ENCODE results near the gene FAM236C.
"Not testable (repeated sequence)": the region's sequence is repeated elsewhere in the genome, so short reads cannot be mapped to it uniquely, and the experiment has no call there.

The FAM236C gene

DNA sequence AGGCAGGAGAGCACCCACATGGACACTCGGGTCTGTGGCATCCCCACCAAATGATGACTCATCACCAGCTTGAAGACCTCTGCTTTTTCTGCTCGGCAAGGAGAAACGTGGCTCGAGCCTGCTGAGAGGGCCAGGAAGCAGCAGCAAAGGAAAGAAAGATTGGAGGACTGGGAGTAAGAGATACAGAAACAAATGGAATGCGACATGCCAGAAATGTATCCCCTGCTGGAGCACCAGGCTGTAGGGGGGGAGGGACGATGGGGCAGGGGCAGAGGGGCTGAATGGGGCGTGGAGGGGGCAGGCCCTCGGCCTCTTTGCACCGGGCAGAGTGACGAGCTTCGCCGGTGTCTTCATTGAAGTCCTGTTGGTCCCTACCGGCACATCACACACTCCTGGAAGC is at the start of gene FAM236C:
Gene FAM236C, plus strand, starts transcription at position 301 of the 400 bp plus-strand sequence. CDS start 100 bp downstream, outside the sequence.
- CTCF ChIA-PET; DNase-seq (ENCODE audit: extremely low spot score); POLR2A ChIA-PET: not testable (repeated sequence)

DNA sequence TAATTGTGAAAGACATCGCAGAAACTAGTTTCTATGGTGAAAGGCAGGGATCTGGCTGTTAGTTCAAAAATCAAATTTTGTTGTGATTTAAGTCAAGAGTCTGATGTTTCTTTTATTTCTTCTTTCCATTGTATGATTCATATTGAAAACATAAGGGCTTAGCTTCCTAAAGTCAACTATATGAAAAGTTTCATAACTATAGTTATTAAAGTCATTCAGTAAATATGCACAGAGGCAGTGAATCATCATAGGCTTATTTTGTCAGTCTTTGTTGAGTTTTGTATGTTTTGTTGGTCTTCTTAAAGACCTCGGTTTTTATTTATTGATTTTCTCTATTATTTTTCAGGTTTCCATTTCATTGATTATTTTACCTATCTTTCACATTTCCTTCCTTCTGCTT is 29.5 kb upstream of the FAM236C start:
- CTCF ChIA-PET; DNase-seq (ENCODE audit: extremely low spot score); POLR2A ChIA-PET: not testable (repeated sequence)

DNA sequence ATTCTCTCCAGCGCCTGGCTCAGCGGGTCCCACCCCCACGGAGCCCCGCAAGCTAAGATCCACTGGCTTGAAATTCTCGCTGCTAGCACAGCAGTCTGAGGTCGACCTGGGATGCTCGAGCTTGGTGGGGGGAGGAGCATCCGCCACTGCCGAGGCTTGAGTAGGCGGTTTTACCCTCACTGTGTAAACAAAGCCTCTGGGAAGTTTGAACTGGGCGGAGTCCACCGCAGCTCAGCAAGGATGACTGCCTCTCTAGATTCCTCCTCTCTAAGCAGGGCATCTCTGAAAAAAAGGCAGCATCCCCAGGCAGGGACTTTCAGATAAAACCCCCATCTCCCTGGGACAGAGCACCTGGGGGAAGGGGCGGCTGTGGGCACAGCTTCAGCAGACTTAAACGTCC is 22.7 kb upstream of the FAM236C start:
- DNase-seq (ENCODE audit: extremely low spot score); POLR2A ChIA-PET; CTCF ChIA-PET: not testable (repeated sequence)

DNA sequence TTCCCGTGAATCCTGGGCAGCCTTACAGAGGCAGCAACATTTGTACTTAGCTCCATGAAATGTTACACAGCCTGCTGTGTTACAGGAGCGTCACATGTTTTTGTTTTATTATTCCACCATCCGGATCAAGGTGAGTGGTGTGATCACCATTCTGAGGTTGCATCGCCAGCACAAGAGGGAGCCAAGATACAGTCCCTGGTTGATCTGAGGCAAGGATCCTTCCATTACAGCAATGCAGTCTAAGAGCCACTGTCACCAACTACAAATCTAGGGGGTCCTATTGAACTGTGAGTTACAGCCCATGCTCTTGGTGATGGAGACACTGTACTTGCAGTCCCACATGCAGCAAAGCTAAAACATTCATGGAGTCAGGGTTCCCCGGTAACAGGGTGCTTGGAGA is 3.7 kb downstream of the FAM236C start:
- CTCF ChIA-PET; POLR2A ChIA-PET; DNase-seq (ENCODE audit: extremely low spot score): not testable (repeated sequence)

DNA sequence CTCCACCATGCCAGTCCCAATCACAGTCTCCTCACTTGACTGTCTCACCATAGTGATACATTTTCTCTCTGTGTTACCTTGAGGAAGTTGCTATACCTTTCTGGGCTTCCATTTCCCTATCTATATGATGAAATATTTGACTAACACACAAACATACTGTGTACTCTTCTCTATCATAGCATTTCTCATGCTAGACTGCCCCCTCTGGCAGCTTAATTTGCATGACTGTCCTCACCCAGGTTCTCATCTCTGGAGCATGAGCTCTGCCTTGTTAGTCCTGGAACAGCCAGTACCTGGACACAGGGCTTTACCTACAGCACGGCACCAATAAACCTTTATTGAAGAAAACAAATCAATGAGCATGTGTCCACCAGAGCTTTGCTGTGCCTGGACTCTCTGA is 19.9 kb downstream of the FAM236C start:
- CTCF ChIA-PET; DNase-seq (ENCODE audit: extremely low spot score); POLR2A ChIA-PET: not testable (repeated sequence)

DNA sequence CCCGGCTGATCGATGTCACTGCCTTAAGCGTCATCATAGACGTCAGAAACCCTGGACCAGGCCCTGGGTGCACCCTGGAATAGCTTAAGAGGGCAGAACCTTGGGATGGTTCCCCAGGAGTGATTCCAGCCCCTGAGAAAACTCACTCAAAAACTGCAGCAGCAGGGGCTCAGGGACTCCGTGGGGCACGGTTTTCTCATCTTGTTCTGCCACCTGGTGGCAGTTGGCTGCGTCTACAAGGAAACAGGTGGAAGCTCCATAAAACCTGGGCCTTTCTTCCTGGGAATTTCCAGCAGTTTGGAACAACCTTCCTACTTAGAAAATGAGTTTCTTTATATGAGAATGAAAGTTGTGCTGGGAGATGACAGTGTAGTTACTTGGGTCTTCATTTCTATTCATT is 24.0 kb downstream of the FAM236C start:
- POLR2A ChIA-PET; DNase-seq (ENCODE audit: extremely low spot score); CTCF ChIA-PET: not testable (repeated sequence)

DNA sequence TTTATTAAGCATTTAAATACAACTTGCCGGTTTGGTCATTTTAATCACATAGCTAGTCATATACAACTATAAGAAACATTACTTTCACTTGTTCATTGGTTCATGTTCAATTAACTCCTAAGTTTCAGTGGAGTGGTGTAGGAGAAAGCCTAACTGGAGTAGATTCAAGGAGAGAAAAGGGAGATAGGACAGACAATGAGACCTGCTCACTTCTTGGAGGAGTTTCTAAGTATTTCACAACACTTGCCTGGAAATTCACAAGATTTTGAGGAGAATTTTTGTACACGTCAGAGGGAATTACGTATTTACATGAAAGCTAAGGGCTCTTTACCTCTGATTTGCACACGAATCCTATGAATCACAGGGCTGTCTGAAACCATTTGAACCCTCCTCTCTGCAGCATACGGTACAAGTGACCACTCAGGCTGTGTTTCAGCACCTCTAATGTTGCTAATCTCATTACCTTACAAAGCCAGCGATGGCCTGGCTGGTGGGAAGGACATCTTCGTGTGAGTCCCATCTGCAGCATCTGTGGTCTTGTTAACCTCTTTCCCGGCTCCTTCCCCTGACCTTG is 24.6 kb downstream of the FAM236C start:
- POLR2A ChIA-PET; DNase-seq (ENCODE audit: extremely low spot score); CTCF ChIA-PET: not testable (repeated sequence)

DNA sequence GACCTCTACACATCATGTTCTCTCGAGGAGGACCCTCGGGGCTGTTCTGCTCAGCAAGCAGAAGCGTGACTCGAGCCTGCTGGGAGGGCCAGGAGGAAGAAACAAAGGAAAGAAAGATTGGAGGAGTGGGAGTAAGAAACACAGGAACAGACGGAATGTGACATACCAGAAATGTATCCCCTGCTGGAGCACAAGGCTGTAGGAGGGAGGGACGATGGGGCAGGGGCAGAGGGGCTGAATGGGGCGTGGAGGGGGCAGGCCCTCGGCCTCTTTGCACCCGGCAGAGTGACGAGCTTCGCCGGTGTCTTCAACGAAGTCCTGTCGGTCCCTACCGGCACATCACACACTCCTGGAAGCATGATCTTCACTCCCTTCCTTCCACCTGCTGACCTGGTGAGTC is 25.5 kb downstream of the FAM236C start, which contains the start of gene FAM236A:
Gene FAM236A, plus strand, starts transcription at position 301 of the 400 bp plus-strand sequence. Its CDS starts 57 bp downstream, at position 358.
- CTCF ChIA-PET = not testable (repeated sequence)

DNA sequence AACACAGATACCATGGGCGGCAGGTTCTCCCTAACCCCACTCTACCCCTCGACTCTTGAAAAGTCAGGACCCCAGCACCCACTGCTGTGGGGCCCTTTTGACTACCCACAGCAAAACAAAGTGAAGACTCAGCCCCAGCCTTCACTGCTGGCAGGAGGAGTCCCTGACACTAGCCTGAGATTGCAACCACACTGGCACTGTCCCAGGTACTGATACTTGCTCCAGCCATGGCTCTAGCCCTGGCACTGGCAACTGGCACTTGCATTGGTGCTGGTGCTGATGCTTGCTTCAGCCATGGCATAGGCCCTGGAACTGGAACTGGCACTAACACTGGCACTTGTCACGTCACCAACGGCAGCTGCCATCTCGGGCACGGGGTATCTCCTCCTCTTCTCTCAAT is 29.9 kb downstream of the FAM236C start:
- DNase-seq (ENCODE audit: extremely low spot score); POLR2A ChIA-PET; CTCF ChIA-PET: not testable (repeated sequence)

More for the DNA sequence above, 25.5 kb downstream of the FAM236C start, which contains the start of gene FAM236A:
- POLR2A ChIA-PET; DNase-seq (ENCODE audit: extremely low spot score): not testable (repeated sequence)

DNA sequence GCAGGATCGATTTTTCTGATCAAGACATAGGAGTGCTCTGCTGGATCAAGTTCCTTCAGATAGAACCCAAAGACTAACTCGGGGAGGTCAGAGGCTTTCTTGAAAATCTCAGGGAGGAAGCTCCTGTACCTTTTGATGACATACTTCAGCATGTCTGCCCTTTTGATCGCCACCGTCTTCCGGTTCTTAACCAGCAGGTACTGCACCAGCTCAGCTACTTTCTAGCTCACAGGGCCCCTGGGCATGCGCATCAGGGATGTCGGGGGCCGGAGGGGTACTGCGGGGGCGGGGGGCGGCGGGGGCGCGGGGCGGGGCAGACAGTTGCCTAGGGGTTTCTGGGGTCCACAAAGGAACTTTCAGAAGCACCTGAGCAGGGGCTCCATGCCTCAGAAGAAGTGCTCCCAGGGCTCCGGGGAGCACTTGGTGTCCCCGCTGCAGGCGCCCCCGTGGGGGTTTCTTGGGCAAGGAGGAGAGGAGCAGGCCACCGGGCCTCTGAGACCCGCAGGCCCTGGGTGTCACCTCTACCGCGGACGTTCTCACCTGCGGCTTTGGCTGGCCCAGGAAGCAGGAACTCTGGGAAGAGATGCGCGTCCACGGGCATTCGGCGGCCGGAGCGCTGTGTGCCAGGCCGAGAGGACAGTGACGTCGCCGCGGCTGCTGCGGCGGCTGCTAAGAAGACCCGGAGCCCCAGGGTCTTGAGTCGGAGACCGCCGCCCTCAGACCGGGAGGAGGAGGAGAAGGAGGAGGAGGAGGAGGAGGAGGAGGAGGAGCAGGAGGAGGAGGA is 30.8 kb downstream of the FAM236C start:
- POLR2A ChIA-PET; CTCF ChIA-PET; DNase-seq (ENCODE audit: extremely low spot score): not testable (repeated sequence)

DNA sequence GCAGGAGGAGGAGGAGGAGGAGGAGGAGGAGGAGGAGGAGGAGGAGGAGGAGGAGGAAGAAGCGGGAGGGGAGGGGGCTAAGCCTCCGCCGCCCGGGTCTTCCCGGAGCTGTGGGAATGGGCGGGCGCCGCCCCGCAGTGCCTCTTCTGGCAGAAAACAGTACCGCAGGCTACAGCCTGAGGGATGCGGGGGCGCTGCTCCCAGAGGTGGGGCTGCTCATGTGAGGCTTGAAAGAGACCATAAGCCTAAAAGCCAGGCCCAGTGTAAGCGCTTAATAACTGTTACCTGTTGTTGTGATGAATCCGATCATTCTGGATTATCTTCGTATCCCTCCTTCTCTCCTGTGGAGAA is 31.4 kb downstream of the FAM236C start, which contains the start of gene DMRTC1:
Gene DMRTC1, minus strand, starts transcription at position 19 of the 351 bp plus-strand sequence. CDS start 68,143 bp downstream, outside the sequence.
- POLR2A ChIA-PET; DNase-seq (ENCODE audit: extremely low spot score); CTCF ChIA-PET: not testable (repeated sequence)

DNA sequence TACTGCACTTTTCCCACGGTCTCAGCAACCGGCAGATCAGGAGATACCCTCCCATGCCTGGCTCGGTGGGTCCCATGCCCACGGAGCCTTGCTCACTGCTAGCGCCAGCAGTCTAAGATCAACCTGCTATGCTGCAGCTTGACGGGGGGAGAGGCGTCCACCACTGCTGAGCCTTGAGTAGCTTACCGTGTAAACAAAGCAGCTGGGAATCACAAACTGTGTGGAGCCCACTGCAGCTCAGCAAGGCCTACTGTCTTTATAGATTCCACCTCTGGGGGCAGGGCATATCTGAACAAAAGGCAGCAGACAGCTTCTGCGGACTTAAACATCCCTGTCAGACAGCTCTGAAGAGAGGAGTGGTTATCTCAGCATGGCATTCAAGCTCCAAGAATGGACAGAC is 47.6 kb downstream of the FAM236C start:
- POLR2A ChIA-PET, CTCF ChIA-PET: not testable (repeated sequence)

More for the DNA sequence above, 47.6 kb downstream of the FAM236C start:
- DNase-seq (ENCODE audit: extremely low spot score) = not testable (repeated sequence)
